Peyer's patch (tissue), 4 donors: ENCODE measurements around the gene ORM1.
"Not testable (repeated sequence)": the region's sequence is repeated elsewhere in the genome, so short reads cannot be mapped to it uniquely, and the experiment has no call there.

Experiments
- POLR2A ChIP-seq, 2 donors: fragments of 450-650 bp; IDR thresholded peaks; one replicate each; pipeline ENCODE4 v1.5.1; 2017; ENCODE audit warnings: antibody characterized with exemption in 2 of 2, mild to moderate bottlenecking in 2 of 2, moderate library complexity in 2 of 2
- TF ChIP-seq, protein P1 (sequence below), 6 experiments: fragments of 450-650 bp in 4 of 6; fragments of 200-600 bp in 2 of 6; sonication (generic) in 1 of 6; IDR thresholded peaks; one replicate each; pipeline ENCODE4 v1.5.1; 2017 to 2019; ENCODE audit warnings: antibody characterized with exemption in 6 of 6, mild to moderate bottlenecking in 3 of 6, moderate library complexity in 1 of 6

DNA sequence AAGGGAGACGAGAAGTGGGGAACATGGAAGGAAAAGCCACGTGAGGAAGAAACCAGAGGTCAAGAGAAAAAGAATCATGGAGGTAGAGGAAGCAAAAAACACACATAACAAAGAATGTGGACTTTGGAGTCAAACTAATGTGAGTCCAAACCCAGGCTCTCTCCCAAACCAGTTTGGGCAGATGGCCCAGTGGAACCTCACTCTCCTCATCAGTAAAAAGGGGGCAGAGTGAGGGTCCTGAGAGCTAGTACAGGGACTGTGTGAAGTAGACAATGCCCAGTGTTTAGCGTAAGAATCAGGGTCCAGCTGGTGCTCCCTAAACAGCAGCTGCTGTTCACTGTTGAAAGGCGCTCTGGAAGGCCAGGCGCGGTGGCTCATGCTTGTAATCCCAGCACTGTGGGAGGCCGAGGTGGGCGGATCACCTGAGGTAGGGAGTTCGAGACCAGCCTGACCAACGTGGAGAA is 5.5 kb downstream of the ORM1 start:
- TF ChIP-seq, protein P1, sequence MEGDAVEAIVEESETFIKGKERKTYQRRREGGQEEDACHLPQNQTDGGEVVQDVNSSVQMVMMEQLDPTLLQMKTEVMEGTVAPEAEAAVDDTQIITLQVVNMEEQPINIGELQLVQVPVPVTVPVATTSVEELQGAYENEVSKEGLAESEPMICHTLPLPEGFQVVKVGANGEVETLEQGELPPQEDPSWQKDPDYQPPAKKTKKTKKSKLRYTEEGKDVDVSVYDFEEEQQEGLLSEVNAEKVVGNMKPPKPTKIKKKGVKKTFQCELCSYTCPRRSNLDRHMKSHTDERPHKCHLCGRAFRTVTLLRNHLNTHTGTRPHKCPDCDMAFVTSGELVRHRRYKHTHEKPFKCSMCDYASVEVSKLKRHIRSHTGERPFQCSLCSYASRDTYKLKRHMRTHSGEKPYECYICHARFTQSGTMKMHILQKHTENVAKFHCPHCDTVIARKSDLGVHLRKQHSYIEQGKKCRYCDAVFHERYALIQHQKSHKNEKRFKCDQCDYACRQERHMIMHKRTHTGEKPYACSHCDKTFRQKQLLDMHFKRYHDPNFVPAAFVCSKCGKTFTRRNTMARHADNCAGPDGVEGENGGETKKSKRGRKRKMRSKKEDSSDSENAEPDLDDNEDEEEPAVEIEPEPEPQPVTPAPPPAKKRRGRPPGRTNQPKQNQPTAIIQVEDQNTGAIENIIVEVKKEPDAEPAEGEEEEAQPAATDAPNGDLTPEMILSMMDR (IDR thresholded peaks at IDR 0.05), result not testable (repeated sequence)
- not testable (repeated sequence) for TF ChIP-seq POLR2A (IDR thresholded peaks at IDR 0.05)
